ENCODE measurements around the gene SDHA. TPM values are rescaled to one million over a fixed set of nuclear protein-coding genes. Genes with fewer than 3 reads are reported as not detected.

The SDHA gene
- total RNA-seq, 1 donor from 2014 or later = 88.5 TPM

- Mint-ChIP-seq H3K36me3 (ENCODE audit: insufficient read depth) (peaks cover 2% of the 10 kb centered on the region), H3K4me1 (ENCODE audit: low read depth) (peaks cover 19% of the 10 kb centered on the region), H3K27ac (no peak overlapping the region), H3K9me3 (ENCODE audit: low read depth) (no peaks in the 10 kb centered on the region), H3K27me3 (no peaks in the 10 kb centered on the region), H3K4me3 (ENCODE audit: low read depth) (no peak overlapping the region)
- TF ChIP-seq CTCF (IDR thresholded peaks at IDR 0.05; ENCODE audit: unreplicated experiment) = no peak
- DNase-seq (ENCODE audit: low spot score, unreplicated experiment) = no peak
Observed at GRCh38 chr5:305459-305858, 87.3 kb downstream of the SDHA start.

- Mint-ChIP-seq H3K4me1 (ENCODE audit: low read depth) (peaks cover 27% of the 10 kb centered on the region), H3K4me3 (ENCODE audit: low read depth) (no peak overlapping the region), H3K27me3 (no peaks in the 10 kb centered on the region), H3K9me3 (ENCODE audit: low read depth) (no peaks in the 10 kb centered on the region), H3K36me3 (ENCODE audit: insufficient read depth) (peaks cover 2% of the 10 kb centered on the region), H3K27ac (no peak overlapping the region)
- no peak for TF ChIP-seq CTCF (IDR thresholded peaks at IDR 0.05; ENCODE audit: unreplicated experiment)
- no peak for DNase-seq (ENCODE audit: low spot score, unreplicated experiment)
Observed at GRCh38 chr5:306011-306805, 88.1 kb downstream of the SDHA start.

Other genes starting within 250 kb of the SDHA start
- gene PLEKHG4B, start 126.2 kb upstream of the SDHA start, total RNA-seq = 56.8 and 59.5 TPM in 2 replicates
- gene LRRC14B, start 26.8 kb upstream of the SDHA start, total RNA-seq = not detected in 2 replicates
- gene CCDC127, start 167 bp upstream of the SDHA start, total RNA-seq = 8.8 and 10.1 TPM in 2 replicates
- gene PDCD6, start 53.3 kb downstream of the SDHA start, total RNA-seq = 79.2 and 87.2 TPM in 2 replicates
- 0.69 and 1.3 TPM in 2 replicates for gene AHRR, start 103.4 kb downstream of the SDHA start, total RNA-seq
- gene EXOC3, start 224.9 kb downstream of the SDHA start, total RNA-seq = 66.5 and 67.3 TPM in 2 replicates